GM21447 (cell line): Measurements from ENCODE around the gene ZNF783.
"Not testable (repeated sequence)": the region's sequence is repeated elsewhere in the genome, so short reads cannot be mapped to it uniquely, and the experiment has no call there.

Source experiments
- ATAC-seq: cut with Tn5 transposase; IDR thresholded peaks from one replicate; pipeline ENCODE4 v1.9.1; 2021; ENCODE audit not compliant: unreplicated experiment

The ZNF783 gene

DNA sequence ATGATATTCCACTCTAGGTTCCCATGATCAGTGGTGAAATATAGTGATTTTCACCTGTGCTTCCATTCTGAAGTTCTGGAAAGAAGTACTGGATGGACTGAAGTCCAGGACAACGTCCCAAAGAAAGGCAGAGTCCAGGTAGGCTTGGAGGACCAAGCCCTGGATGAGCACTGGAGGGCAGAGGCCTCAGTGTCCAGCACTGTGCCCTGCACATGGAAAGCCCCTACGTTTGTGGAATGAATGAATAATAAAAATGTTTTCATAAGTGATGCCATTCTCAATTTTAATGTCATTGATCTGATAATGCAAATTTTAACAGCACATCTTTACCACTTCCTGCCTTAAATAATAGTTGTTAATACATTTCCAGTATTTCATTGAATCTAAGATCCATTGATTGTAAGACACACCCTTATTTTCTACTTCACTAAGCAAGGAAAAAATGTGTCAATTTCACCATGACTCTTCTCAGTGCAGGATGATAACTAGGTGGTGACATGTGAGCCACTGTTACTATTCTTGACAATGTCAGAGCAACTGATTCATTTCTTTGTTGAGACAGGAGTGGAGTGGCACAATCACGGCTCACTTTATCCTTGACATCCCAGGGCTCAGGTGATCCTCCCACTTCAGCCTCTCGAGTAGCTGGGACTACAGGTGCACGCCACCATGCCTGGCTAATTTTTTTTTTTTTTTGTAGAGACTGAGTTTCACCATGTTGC lies 35.2 kb downstream of the ZNF783 start:
- ATAC-seq: no peak

DNA sequence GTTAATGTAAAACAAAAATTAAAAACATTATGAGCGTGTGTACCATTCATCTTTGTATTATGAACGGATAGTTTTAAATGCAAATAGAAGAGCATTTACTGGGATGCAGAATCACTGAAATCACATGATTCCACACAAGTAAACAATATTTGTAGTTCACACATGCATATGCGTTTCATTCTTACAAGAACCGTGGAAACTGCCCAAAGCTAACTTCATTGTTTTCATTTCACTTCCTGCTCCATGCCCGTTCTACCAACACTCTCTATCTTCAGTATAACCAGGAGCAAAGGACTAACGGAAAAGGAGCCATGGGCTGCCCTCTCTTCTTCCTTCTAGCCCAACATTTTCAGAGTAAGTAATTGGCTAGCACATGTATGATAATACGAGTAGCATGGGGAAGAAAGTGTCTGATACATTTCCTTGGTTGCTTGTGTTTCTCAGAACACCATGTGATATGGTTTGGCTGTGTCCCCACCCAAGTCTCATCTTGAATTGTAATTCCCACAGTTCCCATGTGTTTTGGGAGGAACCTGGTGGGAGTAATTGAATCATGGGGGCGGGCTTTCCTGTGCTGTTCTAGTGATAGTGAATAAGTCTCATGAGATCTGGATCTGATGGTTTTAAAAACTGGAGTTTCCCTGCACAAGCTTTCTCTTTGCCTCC lies 38.8 kb downstream of the ZNF783 start:
- no peak for ATAC-seq

DNA sequence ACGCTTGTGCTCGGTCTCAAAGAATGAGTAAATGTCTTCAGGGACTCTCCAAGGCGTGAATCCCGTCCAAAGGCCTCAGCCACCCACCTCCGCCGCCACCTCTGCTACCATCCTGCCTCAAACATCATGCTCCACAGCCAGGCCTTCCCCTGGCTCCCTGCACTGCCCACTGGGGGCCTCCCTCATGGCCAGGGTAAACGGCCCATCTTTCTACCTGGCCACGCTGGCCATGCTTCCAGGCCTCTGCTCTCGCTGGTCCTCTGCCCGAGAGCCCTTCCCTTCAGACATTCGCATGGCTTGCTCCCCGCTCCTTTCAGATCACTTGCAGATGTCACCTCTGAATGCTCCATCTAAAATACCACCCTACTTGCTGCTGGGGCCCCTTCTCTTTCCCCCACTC lies 40.2 kb downstream of the ZNF783 start:
- no peak for ATAC-seq

DNA sequence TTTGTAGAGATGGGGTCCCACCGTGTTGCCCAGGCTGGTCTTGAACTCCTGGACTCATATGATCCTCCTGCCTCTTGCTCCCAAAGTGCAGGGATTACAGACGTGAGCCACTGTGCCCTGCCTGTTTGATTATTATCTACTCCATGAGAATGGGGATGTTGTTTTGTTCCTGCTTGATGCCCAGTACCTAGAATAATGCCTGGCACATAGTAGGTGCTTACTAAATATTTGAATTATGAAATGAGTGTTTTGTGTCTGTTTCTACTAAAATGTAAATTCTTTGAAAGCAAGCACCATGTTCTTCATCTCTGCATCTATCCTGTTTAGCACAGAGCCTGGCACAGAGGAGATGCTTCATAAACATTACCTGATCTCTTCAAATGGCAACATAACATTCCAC lies 40.9 kb downstream of the ZNF783 start:
- no peak for ATAC-seq

DNA sequence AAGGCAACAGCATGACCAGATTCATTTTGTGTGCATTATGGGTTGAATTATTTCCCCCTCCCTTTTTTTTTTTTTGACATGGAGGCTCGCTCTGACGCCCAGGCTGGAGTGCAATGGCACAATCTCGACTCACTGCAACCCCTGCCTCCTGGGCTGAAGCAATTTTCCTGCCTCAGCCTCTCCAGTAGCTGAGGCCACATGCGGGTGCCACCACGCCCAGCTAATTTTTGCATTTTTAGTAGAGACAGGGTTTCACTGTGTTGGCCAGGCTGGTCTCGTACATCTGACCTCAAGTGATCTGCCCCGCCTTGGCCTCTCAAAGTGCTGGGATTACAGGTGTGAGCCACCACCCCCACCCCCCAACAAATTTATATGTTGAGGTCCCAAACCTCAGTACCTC lies 42.0 kb downstream of the ZNF783 start:
- no peak for ATAC-seq

DNA sequence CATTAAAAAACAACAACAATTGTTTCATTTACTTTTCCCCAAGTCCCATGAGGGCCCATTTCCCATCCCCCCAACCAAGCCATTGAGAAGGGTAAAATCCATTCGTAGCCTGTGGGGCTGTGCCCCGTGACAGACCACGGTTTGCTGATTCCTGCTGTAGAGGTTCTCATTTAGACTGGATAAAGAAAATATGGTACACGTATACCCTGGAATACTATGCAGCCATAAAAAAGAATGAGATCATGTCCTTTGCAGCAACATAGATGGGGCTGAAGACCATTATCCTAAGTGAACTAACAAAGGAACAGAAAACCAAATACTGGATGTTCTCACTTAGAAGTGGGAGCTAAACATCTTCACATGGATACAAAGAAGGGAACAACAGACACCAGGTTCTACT lies 44.9 kb downstream of the ZNF783 start:
- no peak for ATAC-seq

DNA sequence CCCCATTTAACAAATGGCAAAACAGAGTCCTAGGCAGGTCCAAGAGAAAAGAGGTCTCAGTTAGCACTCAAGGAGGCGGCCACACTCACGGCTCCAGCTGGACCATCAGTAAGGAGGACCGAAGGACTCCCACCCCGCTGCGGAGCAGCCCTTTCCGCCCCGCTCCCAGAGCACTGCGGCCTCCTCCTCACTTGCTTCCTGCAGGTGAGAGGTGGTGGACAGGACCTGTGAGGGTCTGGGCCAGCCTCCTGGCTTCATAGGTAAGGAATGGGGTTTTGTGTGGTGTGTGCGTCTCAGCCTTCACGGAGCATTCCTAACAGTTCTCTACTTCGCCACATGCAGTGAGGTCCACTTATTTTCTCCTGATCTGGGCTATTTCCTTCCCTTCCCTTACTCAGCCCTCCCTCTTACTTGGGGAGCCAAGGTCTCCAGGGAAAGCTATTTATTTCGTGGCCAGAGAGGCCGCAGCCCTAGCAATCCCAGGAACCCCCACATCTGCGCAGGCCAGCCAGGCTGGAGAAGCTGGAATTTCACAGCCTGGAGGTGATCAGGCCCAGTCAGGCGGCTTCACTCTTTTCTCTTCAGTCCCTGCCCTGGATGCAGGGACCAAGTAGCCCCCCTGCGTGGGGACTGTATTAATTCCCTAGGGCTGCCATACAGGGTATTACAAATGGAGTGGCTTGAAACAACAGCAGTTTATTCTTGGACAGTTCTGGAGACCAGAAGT lies 45.9 kb downstream of the ZNF783 start:
- ATAC-seq: no peak

DNA sequence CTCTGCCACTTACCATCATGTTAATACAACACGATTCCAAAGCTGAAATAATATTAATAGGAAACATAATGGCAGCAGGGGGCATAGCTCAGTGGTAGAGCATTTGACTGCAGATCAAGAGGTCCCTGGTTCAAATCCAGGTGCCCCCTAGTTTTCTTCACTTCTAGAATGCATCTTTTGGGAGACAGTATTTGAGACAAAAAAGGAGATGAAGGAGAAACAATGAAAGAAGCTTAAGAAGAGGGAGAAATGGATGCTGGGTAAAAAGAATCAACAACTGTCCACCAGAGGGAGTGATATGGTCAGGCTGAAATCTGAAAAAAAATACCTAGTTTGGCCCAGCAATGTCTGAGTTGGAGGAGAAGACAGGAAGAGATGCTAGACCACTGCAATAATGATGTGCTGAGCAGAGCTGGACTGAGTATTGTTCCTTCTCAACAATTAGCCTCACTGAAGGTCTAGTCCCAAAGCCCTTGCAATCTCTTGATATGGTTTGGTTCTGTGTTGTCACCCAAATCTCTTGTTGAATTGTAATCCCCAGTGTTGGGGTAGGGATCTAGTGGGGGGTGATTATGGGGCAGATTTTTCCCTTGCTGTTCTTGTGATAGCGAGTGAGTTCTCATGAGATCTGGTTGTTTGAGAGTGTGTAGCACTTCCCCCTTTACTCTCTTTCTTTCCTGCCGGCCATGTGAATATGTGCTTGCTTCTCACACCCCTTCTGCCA lies 48.3 kb downstream of the ZNF783 start:
- peak; percentile 72 for ATAC-seq

DNA sequence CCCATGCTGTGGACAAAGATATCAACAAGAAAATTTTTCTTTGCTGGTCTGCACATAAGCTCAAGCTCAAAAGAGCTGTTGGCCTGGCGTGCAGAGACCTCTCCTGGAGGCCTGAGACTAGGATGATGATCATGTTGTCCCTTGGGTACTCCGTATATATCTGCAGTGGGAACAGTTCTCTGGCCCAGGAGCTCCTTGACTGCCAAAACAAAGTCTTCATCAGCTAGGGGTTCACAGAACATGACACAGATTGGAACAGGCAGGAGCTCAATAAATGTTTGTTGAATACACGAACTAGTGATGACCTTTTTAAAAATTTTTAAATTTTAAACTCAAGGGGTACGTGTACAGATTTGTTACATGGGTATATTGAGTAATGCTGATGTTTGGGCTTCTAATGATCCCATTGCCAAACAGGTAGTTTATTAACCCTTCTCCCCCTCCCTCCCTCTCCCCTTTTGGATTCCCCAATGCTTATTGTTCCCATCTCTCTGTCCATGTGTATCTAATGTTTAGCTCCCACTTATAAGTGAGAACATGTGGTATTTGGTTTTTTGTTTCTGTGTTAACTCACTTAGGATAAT lies 49.1 kb downstream of the ZNF783 start:
- no peak for ATAC-seq

DNA sequence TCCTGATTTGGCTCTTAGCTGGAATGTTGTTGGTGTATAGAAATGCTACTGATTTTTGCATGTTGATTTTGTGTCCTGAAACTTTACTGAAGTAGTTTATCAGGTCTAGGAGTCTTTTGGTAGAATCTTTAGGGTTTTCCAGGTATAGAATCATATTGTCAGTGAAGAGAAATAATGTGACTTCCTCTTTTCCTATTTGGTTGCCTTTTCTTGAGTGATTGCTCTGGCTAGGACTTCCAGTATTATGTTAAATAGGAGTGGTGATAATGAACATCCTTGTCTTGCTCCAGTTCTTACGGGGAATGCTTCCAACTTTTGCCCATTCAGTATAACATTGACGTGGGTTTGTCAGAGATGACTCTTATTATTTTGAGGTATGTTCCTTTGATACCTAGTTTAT lies 52.0 kb downstream of the ZNF783 start:
- no peak for ATAC-seq

DNA sequence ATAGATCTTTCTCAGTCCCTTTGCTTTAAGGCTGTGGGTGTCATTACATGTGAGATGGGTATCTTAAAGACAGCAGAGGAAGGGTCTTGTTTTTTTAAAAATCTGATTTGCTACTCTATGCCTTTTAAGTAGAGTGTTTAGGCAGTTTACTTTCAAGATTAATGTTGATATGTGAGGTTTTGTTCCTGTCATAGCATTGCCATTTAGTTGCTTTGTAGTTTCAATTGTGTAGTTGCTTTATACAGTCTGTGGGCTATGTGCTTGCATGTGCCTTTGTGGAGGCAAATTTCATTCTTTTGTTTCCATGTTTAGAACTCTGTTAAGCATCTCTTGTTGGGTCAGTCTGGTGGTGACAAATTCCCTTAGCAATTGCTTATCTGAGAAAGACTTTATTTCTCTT lies 54.6 kb downstream of the ZNF783 start:
- ATAC-seq: no peak

DNA sequence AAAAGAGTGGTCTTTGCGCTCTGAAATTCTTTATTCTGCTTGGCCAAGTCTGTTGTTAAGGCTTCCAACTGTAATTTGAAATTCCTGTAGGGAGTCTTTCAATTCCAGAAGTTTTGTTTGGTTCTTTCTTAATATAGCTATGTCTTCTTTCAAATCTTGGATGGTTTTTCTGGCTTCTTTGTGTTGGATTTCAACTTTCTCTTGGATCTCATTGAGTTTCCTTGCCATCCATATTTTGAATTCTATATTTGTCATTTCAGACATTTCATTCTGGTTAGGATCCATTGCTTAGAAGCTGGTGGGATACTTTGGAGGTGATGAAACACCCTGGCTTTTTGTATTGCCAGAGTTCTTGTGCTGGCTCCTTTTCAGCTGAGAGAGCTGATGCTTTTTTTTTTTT lies 55.5 kb downstream of the ZNF783 start:
- no peak for ATAC-seq

DNA sequence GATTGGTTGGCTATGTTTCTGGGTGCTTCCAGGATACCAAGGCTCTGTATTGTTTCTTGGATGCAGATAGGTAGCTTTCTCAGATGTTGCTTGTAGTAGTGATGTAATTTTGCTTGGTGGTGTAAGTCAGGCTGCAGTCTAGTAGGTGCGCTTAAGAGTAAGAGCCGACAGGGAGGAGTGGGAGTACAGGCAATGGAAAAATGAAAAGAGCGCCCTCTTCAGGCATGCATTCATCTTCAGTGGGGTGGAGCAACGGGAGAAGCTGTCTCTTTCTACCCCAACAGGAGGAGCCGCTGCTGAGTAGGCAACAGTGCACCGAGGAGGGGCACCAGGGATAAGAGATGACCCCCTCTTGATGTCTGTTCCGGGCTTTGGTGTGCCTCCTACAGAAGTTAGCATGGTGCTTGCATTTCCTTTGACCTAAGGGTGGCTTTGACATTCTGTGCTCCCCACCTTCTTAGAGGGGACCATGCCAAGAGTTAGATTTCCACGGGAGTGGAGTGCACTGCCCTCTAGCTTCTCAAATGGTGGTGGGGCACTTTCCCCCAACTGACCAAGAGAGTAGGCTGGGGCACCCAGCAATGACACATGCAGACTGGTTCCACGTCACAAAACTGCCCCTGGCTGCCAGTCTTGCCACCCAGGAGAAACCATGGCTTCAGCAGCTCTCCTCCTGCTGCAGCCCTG lies 56.1 kb downstream of the ZNF783 start:
- ATAC-seq: no peak

DNA sequence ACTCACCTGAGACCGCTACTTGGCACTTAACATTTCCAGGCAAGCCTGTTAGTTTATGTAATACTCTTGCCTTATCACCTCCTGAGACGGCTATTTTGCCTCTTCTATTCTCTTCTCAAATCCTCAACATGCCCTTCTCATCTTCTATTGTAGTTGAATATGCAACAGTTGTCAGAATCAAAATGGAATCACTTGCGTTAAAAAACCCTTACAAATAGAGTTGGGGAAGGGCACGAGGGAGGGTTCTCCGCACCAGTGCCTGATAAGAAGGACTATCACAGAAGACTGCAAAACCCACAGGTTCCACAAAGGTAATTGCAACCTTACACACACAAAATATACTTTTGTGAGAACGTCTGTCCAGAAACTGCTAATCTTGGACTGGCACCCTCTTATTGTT lies 57.4 kb downstream of the ZNF783 start:
- ATAC-seq: no peak

DNA sequence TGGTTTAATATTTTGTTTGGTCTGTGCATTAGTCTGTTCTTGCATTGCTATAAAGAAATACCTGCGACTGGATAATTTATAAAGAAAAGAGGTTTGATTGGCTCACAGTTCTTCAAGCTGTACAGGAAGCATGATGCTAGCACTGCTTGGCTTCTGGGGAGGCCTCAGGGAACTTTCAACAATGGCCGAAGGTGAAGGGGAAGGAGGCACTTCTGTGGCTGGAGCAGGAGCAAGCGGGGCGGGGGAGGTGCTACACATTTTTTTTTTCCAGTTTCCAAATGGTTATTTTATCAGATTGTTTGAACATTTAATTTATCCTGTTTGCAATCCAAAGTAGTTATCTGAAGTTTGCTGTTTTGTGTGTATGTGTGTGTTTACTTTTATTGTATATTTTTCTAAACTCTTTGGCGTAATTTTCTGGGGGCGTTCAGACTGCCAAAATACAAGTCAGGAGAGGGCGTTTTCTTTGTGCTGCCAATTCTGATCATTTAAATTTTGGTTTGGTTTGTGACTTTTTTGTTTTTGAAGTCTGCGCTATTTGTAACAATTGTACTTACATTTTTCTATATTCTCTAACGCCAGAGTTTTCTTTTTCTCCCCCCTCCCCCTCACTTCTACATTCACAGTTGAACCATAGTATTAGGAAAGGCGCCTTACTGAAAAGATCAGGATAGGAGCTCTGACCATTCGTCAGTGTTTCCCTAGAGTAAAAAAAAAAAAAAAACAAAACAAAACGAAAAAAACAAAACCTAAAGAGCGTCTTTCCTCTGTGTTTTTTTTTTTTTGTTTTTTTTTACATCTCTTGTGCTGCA lies 58.5 kb downstream of the ZNF783 start:
- ATAC-seq: no peak

DNA sequence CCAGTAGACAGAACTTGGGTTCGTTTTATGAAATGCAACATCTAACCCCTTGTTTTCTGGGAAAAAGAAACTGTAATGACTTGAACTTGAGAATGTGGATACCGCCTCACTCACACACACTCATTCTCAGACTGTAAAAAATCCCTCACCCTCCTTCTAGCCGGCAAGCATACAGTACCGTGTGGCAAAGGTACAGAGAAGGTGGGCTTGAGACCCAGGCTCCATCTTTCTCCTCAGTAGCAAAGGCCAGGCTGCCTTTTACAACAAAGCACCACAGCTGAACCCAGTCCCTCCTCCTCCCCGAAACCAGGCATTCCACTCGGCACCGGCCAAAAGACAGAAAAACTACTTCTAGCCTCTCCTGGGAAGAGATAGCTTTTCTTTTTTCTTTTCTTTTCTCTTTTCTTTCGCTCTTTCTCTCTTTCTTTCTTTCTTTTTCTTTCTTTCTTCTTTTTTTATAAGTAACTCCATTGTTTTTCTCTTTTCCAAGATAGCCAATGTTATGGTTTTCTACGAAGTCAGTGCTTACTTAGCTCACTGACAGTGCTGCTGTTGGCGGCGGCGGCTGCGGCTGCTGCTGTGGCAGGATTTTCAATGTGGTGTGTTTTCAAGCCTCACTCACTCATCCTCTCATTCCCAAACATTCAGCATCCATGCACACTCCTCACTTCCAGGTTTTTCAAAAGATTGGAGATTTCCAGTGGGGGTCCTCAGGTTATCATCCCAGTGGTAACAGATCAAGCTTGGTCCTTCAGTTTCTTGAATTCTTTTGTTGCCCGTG lies 59.3 kb downstream of the ZNF783 start:
- ATAC-seq: not testable (repeated sequence)

DNA sequence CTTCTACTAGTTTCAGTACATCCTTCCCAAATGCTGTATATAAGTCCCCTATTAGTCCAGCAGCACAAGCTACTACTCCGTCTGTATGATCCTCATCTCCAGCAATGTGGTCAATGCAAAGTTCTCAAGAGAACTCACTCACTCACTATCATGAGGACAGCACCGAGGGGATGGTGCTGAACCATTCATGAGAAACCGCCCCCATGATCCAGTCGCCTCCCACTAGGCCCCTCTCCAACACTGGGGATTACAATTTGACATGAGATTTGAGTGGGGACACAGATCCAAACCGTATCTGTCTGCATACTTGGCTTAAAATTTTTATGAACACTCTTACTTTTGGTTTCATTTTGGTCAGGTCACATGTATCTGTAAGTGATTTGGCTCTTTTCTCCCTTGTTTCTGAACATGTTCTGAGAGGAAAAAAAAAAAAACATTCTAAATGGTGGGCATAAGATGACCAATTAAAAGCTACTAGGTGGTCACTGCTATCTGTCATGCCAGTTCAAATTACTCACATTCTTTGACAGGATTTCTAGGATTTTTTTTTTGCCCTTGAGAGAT lies 60.1 kb downstream of the ZNF783 start:
- no peak for ATAC-seq

DNA sequence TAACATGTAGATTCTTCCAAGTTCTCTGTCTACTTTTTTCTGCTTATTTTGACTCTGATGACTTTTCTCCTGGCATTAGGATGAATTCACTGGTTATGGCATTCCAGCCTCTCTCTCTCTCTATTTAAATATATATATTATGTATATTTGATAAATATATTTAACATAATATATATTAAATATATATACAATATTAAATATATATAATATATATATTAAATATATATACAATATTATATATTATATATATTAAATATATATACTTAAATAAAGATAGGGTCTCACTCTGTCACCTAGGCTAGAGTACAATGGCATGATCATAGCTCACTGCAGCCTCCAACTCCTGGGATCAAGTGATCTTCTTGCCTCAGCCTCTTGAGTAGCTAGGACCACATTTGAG lies 60.7 kb downstream of the ZNF783 start:
- ATAC-seq: no peak

DNA sequence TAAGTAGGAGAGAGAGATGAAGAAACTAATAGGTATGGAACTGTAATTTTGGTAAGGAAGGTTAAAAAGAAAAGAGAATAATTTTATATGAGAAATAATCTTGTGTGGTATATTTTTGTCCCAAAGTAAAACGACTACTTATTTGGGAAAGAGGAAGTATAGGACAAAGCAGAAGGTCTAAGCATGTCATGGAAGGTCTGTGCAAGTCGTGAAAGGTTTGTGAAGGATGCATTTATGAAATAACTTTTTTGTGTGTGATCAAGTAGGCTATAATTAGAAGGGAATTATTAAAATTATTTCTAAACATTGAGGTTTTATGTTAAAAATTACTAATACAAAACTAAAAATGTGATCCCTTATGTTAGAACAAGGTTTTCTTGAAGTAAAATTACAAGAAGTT lies 63.3 kb downstream of the ZNF783 start:
- ATAC-seq: no peak
